ENCODE results near the gene SH2D5.

GRCh38 chr1:20682571-20683236, 49.8 kb downstream of the SH2D5 start:
- TF ChIP-seq CTCF (IDR thresholded peaks at IDR 0.05; ENCODE audit: low read length) (no peak), EZH2 (optimal IDR thresholded peaks at IDR 0.05; ENCODE audit: low read depth, low read length) (no peak)

Measured in MM.1S (cell line).